ENCODE results near the gene GULP1. TPM values are rescaled to one million over a fixed set of nuclear protein-coding genes. Genes with fewer than 3 reads are reported as not detected.

The GULP1 gene
- total RNA-seq, 1 donor from 2014 or later: 39.1 TPM

DNA sequence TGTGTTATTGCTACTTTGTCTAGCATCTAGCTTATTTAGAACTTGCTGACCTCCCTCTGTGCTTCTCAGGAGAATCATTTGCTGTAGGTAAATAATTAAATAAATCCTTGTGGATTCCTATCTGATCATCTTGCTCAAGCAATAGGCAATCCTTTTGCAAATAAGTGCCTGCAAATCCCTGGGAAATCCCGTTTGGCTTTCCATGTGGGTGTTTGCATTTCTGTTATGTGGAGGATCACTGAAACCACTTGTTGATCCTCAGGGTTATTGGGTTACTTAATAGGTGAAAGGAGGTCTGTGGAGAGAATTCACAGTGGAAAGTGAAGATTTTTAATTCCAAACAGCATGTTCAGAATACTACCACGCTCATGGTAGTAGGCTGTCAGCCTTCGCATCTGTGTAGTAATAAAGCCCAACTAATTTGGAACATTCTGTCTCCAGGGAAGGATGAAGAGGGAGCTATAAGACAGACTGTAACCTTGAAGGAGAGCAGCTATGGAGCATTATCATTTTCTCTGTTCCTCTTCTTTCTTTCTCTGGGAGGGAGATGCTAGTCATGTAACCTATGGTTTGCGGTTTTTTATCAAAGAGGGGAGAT, 72.5 kb downstream of the GULP1 start:
- Mint-ChIP-seq H3K9me3 (no peaks in the 10 kb centered on the region), H3K36me3 (ENCODE audit: low read depth) (peaks cover 4% of the 10 kb centered on the region), H3K27me3 (ENCODE audit: low read depth) (no peaks in the 10 kb centered on the region), H3K4me1 (peaks cover 18% of the 10 kb centered on the region), H3K27ac (ENCODE audit: unreplicated experiment) (no peak overlapping the region), H3K4me3 (no peak overlapping the region)
- DNase-seq (ENCODE audit: low read depth, low spot score): no peak
- TF ChIP-seq, protein P1, sequence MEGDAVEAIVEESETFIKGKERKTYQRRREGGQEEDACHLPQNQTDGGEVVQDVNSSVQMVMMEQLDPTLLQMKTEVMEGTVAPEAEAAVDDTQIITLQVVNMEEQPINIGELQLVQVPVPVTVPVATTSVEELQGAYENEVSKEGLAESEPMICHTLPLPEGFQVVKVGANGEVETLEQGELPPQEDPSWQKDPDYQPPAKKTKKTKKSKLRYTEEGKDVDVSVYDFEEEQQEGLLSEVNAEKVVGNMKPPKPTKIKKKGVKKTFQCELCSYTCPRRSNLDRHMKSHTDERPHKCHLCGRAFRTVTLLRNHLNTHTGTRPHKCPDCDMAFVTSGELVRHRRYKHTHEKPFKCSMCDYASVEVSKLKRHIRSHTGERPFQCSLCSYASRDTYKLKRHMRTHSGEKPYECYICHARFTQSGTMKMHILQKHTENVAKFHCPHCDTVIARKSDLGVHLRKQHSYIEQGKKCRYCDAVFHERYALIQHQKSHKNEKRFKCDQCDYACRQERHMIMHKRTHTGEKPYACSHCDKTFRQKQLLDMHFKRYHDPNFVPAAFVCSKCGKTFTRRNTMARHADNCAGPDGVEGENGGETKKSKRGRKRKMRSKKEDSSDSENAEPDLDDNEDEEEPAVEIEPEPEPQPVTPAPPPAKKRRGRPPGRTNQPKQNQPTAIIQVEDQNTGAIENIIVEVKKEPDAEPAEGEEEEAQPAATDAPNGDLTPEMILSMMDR (conservative IDR thresholded peaks at IDR 0.05): no peak

DNA sequence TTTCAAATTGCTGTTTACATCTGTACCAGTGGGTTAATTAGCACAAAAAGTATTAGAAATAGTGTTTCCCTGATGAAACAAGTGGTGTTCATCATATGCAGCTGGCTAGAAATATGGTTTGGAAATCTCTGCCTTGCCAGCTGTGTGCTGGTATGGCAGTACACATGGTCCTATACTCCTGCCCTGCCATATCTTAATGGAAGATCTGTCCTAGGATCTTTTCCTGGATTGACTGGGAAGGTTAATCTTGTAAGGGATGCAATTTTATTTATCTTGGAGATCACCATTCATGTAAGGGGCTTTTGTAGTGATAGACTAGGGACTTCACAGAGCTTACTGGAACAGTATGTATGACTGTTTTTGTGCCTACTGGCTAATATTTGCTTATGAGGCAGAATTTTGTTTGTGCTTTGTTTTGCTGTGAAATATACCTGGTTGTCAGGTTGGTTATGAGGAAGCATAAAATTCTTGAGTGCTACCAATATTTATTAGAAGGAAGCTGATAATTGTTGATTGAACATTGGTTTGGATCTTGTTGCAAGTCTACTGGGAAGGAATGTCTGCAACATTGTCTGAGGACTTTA, 73.5 kb downstream of the GULP1 start:
- peaks cover 13% of the 10 kb centered on the region for H3K4me1 Mint-ChIP-seq
- no peak for DNase-seq (ENCODE audit: low read depth, low spot score)
- H3K9me3 Mint-ChIP-seq: no peaks in the 10 kb centered on the region
- TF ChIP-seq, protein P1 (conservative IDR thresholded peaks at IDR 0.05): no peak
- H3K36me3 Mint-ChIP-seq (ENCODE audit: low read depth): peaks cover 4% of the 10 kb centered on the region
- no peak overlapping the region for H3K4me3 Mint-ChIP-seq
- H3K27me3 Mint-ChIP-seq (ENCODE audit: low read depth): no peaks in the 10 kb centered on the region
- no peak overlapping the region for H3K27ac Mint-ChIP-seq (ENCODE audit: unreplicated experiment)

DNA sequence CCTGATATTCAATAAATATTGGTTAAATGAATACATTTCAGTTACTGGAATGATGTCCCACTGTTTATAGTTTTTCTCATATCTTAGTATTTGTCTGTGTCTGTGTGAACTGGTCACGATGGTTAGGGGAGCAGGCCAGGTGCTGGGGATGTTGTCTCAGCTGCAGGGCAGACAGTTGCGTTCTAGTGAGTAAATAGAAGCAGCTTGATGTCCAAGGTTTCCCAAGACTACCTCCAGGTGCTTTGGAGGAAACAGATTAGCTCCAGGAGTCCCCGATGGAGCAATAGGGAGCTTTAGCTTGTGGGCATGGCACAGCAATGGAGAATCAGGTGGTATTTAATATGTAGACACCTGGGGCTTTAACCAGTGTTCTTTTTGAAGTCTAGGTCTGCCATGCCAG, 75.5 kb downstream of the GULP1 start:
- Mint-ChIP-seq H3K9me3 (no peaks in the 10 kb centered on the region), H3K27ac (ENCODE audit: unreplicated experiment) (no peak overlapping the region), H3K4me3 (no peak overlapping the region), H3K4me1 (peaks cover 6% of the 10 kb centered on the region), H3K36me3 (ENCODE audit: low read depth) (peaks cover 4% of the 10 kb centered on the region), H3K27me3 (ENCODE audit: low read depth) (no peaks in the 10 kb centered on the region)
- DNase-seq (ENCODE audit: low read depth, low spot score): no peak
- TF ChIP-seq, protein P1 (conservative IDR thresholded peaks at IDR 0.05): no peak

DNA sequence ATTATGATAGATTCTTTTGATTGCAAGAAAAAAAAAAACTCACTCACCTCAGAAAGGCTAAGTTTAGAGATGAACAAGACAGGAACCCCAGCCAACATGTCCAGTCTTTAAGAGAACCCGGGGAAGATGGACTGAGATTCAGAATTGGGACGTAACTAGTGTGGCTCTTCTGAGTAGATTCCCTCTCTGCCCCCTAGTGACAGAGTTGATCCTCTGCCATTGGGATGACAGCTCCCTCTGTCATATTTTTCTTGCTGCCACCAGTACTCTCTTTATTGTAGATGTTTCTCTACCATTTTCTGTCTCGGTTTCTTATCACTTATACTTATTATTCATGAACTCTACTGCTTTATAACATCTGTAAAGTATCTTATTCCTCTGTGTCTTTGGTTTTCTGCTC, 77.7 kb downstream of the GULP1 start:
- Mint-ChIP-seq H3K9me3 (no peaks in the 10 kb centered on the region), H3K4me1 (peaks cover 6% of the 10 kb centered on the region), H3K4me3 (no peak overlapping the region), H3K36me3 (ENCODE audit: low read depth) (peaks cover 4% of the 10 kb centered on the region), H3K27ac (ENCODE audit: unreplicated experiment) (no peak overlapping the region), H3K27me3 (ENCODE audit: low read depth) (no peaks in the 10 kb centered on the region)
- peak; percentile 6 for DNase-seq (ENCODE audit: low read depth, low spot score)
- TF ChIP-seq, protein P1 (conservative IDR thresholded peaks at IDR 0.05): peak; percentile 70

DNA sequence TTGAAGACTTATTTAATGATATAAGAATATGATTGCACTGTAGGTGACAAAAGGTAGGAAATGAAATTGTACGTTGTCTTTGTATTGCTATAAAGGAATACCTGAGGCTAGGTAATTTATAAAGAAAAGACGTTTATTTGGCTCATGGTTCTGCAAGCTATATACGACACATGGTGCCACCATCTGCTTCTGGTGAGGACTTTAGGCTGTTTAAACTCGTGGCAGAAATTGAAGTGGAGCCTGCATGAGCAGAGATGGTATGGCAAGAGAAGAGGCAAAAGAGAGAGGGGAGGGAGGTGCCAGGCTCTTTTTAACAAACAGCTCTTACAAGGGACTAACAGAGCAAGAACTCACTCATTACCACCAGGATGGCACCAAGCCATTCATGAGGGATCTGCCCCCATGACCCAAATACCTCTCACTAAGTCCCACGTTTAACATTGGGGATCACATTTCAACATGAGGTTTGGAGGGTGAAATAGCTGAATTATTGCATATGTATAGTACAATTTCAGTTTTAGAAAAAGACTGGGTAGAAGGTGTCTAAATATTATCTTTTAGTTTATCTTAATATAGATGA, 86.8 kb downstream of the GULP1 start:
- DNase-seq (ENCODE audit: low read depth, low spot score): no peak
- Mint-ChIP-seq H3K9me3 (peaks cover 2% of the 10 kb centered on the region), H3K4me1 (peaks cover 12% of the 10 kb centered on the region), H3K4me3 (no peak overlapping the region), H3K27me3 (ENCODE audit: low read depth) (no peaks in the 10 kb centered on the region), H3K27ac (ENCODE audit: unreplicated experiment) (no peak overlapping the region), H3K36me3 (ENCODE audit: low read depth) (peaks cover 10% of the 10 kb centered on the region)
- TF ChIP-seq, protein P1 (conservative IDR thresholded peaks at IDR 0.05): no peak

All from neural crest cell (in vitro differentiated cells).